K562 (cell line): ENCODE results near the gene CCNDBP1. TPM values are rescaled to one million over a fixed set of nuclear protein-coding genes. Genes with fewer than 3 reads are reported as not detected.

Source experiments
- ATAC-seq: fragments of 200-7000 bp; cut with Tn5 transposase; 3 replicates; pipeline ENCODE4 v1.9.1; 2020; ENCODE audit warnings: moderate library complexity
- BruUV-seq: library from RNA; stranded (reverse); fragments of 400-500 nt; replicated peaks from 2 replicates; lab custom pipeline; 2021; lab: Mats Ljungman, UMichigan
- CTCF ChIA-PET: fragments of 300-600 bp; formaldehyde crosslinking; extraction: SDS; loops from one replicate; lab custom pipeline; 2021; ENCODE audit warnings: low intra/inter-chr PET ratio; lab: Yijun Ruan, JAX
- POLR2A ChIA-PET: fragments of 300-600, 350-650 bp; sonication (Branson Sonifier 250); formaldehyde crosslinking; extraction: SDS; loops from one replicate; lab custom pipeline; 2021; ENCODE audit warnings: antibody characterized with exemption, inconsistent platforms; lab: Yijun Ruan, JAX
- DNase-seq, 4 experiments: peaks; one replicate each; pipeline versions ENCODE4 v3.0.0 to v3.0.0-alpha.2; 2011 to 2018; ENCODE audit warnings: low spot score in 3 of 4, mixed read lengths in 3 of 4; ENCODE audit errors: extremely low read depth in 1 of 4
- FAIRE-seq: peaks from 2 replicates; lab custom pipeline; 2011; peaks lifted over from hg19 to GRCh38; lab: Jason Lieb, UNC
- H2AFZ ChIP-seq: 2 replicates; pipeline ENCODE4 v1.6.0; 2011; ENCODE audit warnings: low read depth, low read length, control low read depth, inconsistent platforms
- H3K27ac ChIP-seq: fragments of 200-600 bp; 3 replicates; pipeline ENCODE4 v1.8.0; 2011; ENCODE audit warnings: low read depth, mild to moderate bottlenecking, control low read depth, inconsistent platforms, low read length, moderate library complexity, mixed read lengths; ENCODE audit errors: extremely low read depth
- H3K27me3 ChIP-seq, 2 experiments: fragments of 300-600 bp in 1 of 2; 2 replicates in 1 of 2; 3 replicates in 1 of 2; pipeline versions ENCODE4 v1.6.0 to v1.8.0; 2011; ENCODE audit warnings: inconsistent platforms in 2 of 2, low read length in 2 of 2, mild to moderate bottlenecking in 1 of 2, mixed read lengths in 1 of 2, moderate library complexity in 1 of 2; ENCODE audit not compliant: control insufficient read depth in 2 of 2, insufficient read depth in 2 of 2
- H3K36me3 ChIP-seq: fragments of 300-600 bp; 3 replicates; pipeline ENCODE4 v1.8.0; 2011; ENCODE audit warnings: mild to moderate bottlenecking, low read length, inconsistent platforms; ENCODE audit not compliant: control insufficient read depth, insufficient read depth
- H3K4me1 ChIP-seq, 2 experiments: fragments of 200-600 bp in 1 of 2; replicated peaks in 1 of 2; 2 replicates in 1 of 2; 3 replicates in 1 of 2; pipeline versions ENCODE4 v1.5.1 to v1.8.0; 2011; ENCODE audit warnings: inconsistent platforms in 2 of 2, low read length in 2 of 2, mild to moderate bottlenecking in 1 of 2, mixed read lengths in 1 of 2, moderate library complexity in 1 of 2; ENCODE audit not compliant: control insufficient read depth in 2 of 2, insufficient read depth in 2 of 2
- H3K4me2 ChIP-seq: 2 replicates; pipeline ENCODE4 v1.6.1; 2011; ENCODE audit warnings: low read length, control low read depth, inconsistent platforms, mixed read lengths; ENCODE audit not compliant: insufficient read depth
- H3K4me3 ChIP-seq: fragments of 200-600 bp; sonication (generic), shearing (Covaris generic); 2 replicates; pipeline ENCODE4 v1.5.1; 2016; ENCODE audit warnings: control low read depth, inconsistent platforms
- H3K79me2 ChIP-seq: fragments of 200-600 bp; 3 replicates; pipeline ENCODE4 v1.8.0; 2011; ENCODE audit warnings: low read length, inconsistent platforms; ENCODE audit not compliant: control insufficient read depth, insufficient read depth
- H3K9ac ChIP-seq, 2 experiments: 2 replicates each; pipeline versions ENCODE4 v1.6.0 to v1.6.1; 2011; ENCODE audit warnings: low read depth in 2 of 2, low read length in 2 of 2, control low read depth in 1 of 2, inconsistent platforms in 1 of 2, mild to moderate bottlenecking in 1 of 2, mixed read lengths in 1 of 2; ENCODE audit not compliant: insufficient read depth in 1 of 2
- H3K9me1 ChIP-seq: one replicate; pipeline ENCODE4 v1.6.0; 2011; ENCODE audit warnings: inconsistent platforms, mild to moderate bottlenecking, low read length, moderate library complexity; ENCODE audit not compliant: control insufficient read depth, insufficient read depth
- H3K9me3 ChIP-seq: replicated peaks from 2 replicates; pipeline ENCODE4 v1.5.1; 2011; ENCODE audit warnings: low read depth, low read length, inconsistent platforms; ENCODE audit not compliant: control insufficient read depth, insufficient read depth
- H4K20me1 ChIP-seq: replicated peaks from 2 replicates; pipeline ENCODE4 v1.6.1; 2011; ENCODE audit warnings: low read length, inconsistent platforms, mixed read lengths; ENCODE audit not compliant: control insufficient read depth, insufficient read depth
- BRCA1 ChIP-seq, 2 experiments: fragments of 450-650 bp in 1 of 2; sonication (generic) in 1 of 2; formaldehyde crosslinking in 1 of 2; IDR thresholded peaks; 2 replicates each; pipeline versions ENCODE4 v1.5.0 to v1.6.1; 2017 to 2020; ENCODE audit warnings: mild to moderate bottlenecking in 1 of 2, missing genetic modification reagents in 1 of 2
- ELK3 ChIP-seq: fragments of 450-650 bp; formaldehyde crosslinking; IDR thresholded peaks from 2 replicates; pipeline ENCODE4 v1.4.0; 2020; ENCODE audit warnings: mild to moderate bottlenecking
- RREB1 ChIP-seq: fragments of 250-450 bp; sonication (Bioruptor Pico); IDR thresholded peaks from 2 replicates; pipeline ENCODE4 v1.4.0; 2020
- TBP ChIP-seq: optimal IDR thresholded peaks from 2 replicates; pipeline ENCODE3; 2011; ENCODE audit warnings: low read depth, low read length, improper control_type of control experiment
- ZNF449 ChIP-seq: fragments of 250-450 bp; sonication (Bioruptor Pico); IDR thresholded peaks from 2 replicates; pipeline ENCODE4 v1.8.0; 2022; ENCODE audit warnings: moderate library complexity, mild to moderate bottlenecking, inconsistent platforms
- WGBS: fragments of 100-300 bp; shearing (Covaris generic); methylation state at CpG from one replicate; pipeline ENCODE4 v1.1.6; 2016; ENCODE audit warnings: low coverage, mixed read lengths; ENCODE audit not compliant: insufficient coverage; ENCODE audit errors: missing lambda C conversion rate; 5-methylcytosine and 5-hydroxymethylcytosine counted together
- in situ Hi-C: fragments of 300-500 bp; cut with MboI; formaldehyde crosslinking; loops from 4 replicates; pipeline ENCODE4 v1.15.0; 2018; ENCODE audit warnings: inconsistent platforms, mixed read lengths
- intact Hi-C: fragments of 100-400 bp; cut with micrococcal nuclease; formaldehyde crosslinking; loops from 2 replicates; pipeline ENCODE4 v1.14.2; 2022
- polyA plus RNA-seq, 8 experiments: library from polyadenylated mRNA; depleted of rRNA in 4 of 8; stranded (reverse) in 5 of 8; unstranded in 3 of 8; fragments of >200 nt; fragmentation: Nextera tagmentation in 2 of 8; fragmentation: Illumina TruSeq in 1 of 8; extraction: Ambion mirVana in 2 of 8; extraction: Trizol in 1 of 8; gene quantifications; 2 replicates each; pipeline versions ENCODE4 v1.2.1 to v1.2.3, GENCODE V29; 2011 to 2014; ENCODE audit warnings: inconsistent platforms in 1 of 8, missing spikeins in 1 of 8
- total RNA-seq, 7 experiments: library from RNA; depleted of rRNA in 6 of 7; stranded (reverse); fragments of >200 nt in 6 of 7; fragmentation: Illumina TruSeq in 2 of 7; extraction: Trizol in 2 of 7; gene quantifications; 2 replicates each; pipeline versions ENCODE4 v1.2.1 to v1.2.3, GENCODE V29; 2011 to 2021; ENCODE audit warnings: low replicate concordance in 1 of 7

CCNDBP1 gene
- total and polyA plus RNA-seq, 9 of the 15 experiments (the other 6 are each of a cell fraction or from before 2014, with no cell fraction given), result 37.0 to 111 (median 55.5) TPM

GRCh38 chr15:43229977-43230376 lies 44.8 kb downstream of the CCNDBP1 start:
- FAIRE-seq (no peak), ATAC-seq (no peak), DNase-seq (no peak)
- peak overlapping the region; percentile 81 for H2AFZ ChIP-seq
- no peaks in the 10 kb centered on the region for H3K36me3 ChIP-seq
- H3K9me1 ChIP-seq, result no peaks in the 10 kb centered on the region
- BruUV-seq, result no TSS peak
- H3K9me3 ChIP-seq, result no peaks in the 10 kb centered on the region
- H3K9ac ChIP-seq, result peak overlapping the region in 1 of 2 experiments; percentile 41; a peak in 1 of 4 replicates
- TF ChIP-seq BRCA1 (IDR thresholded peaks at IDR 0.05) (no peak), BRCA1 (CRISPR knock-in tag; IDR thresholded peaks at IDR 0.05) (no peak), TBP (no peak)
- ChIA-PET POLR2A (interaction anchor here (0.6 to 1.8 kb wide), 5 partner anchors 9 to 99 kb away, joined by 3 to 8 read pairs (median 4); partner anchors contain the start of gene EPB42), CTCF (no interaction called here)
- in situ Hi-C loops (no loop called here), intact Hi-C loops (no loop called here)
- H3K4me2 ChIP-seq, result peak overlapping the region; percentile 48; the same call in 1 of the 2 replicates
- peak overlapping the region; percentile 75 for H3K27ac ChIP-seq
- no peaks in the 10 kb centered on the region for H4K20me1 ChIP-seq
- no peak overlapping the region for H3K4me3 ChIP-seq
- peaks cover 11 to 22% of the 10 kb centered on the region in 2 experiments; a peak in 4 of 5 replicates for H3K4me1 ChIP-seq
- 65% methylated on average over 5 of the region's 5 CpGs for WGBS
- H3K27me3 ChIP-seq, result no peaks in the 10 kb centered on the region
- no peaks in the 10 kb centered on the region for H3K79me2 ChIP-seq

GRCh38 chr15:43230640-43231115 lies 45.5 kb downstream of the CCNDBP1 start:
- DNase-seq, result peak; percentile 67 to 84 (median 76)
- H3K4me2 ChIP-seq, result peak overlapping the region; percentile 48
- peak overlapping the region; percentile 81 for H2AFZ ChIP-seq
- ATAC-seq, result peak; percentile 92
- peak overlapping the region; percentile 75 for H3K27ac ChIP-seq
- H4K20me1 ChIP-seq, result no peaks in the 10 kb centered on the region
- 3% methylated on average over 2 of the region's 2 CpGs for WGBS
- no peaks in the 10 kb centered on the region for H3K36me3 ChIP-seq
- H3K27me3 ChIP-seq, result no peaks in the 10 kb centered on the region
- H3K79me2 ChIP-seq, result no peaks in the 10 kb centered on the region
- intact Hi-C loops (no loop called here), in situ Hi-C loops (no loop called here)
- peaks cover 11 to 20% of the 10 kb centered on the region in 2 experiments; a peak in 4 of 5 replicates for H3K4me1 ChIP-seq
- peak; percentile 95 for FAIRE-seq
- no peaks in the 10 kb centered on the region for H3K9me3 ChIP-seq
- H3K9me1 ChIP-seq, result no peaks in the 10 kb centered on the region
- ChIA-PET CTCF (no interaction called here), POLR2A (interaction anchor here (0.6 to 1.8 kb wide), 8 partner anchors 10 to 1151 kb away, joined by 3 to 8 read pairs (median 3); partner anchors contain the start of gene EPB42)
- peak overlapping the region; percentile 3 to 41; a peak in 2 of 4 replicates for H3K9ac ChIP-seq
- H3K4me3 ChIP-seq, result no peak overlapping the region
- BruUV-seq, result no TSS peak
- TF ChIP-seq ELK3 (CRISPR knock-in tag), result no peak
- no peak for TF ChIP-seq RREB1 (CRISPR knock-in tag)
- TF ChIP-seq ZNF449 (CRISPR knock-in tag), result no peak
